CD4-positive, alpha-beta memory T cell (primary cell): Measurements from ENCODE around the gene FLT1. TPM values are rescaled to one million over a fixed set of nuclear protein-coding genes. Genes with fewer than 3 reads are reported as not detected.

Experiments used
- CTCF ChIA-PET: fragments of 350-600 bp; sonication (Branson Sonifier 250); formaldehyde crosslinking; loops from one replicate; lab custom pipeline; 2021; ENCODE audit warnings: inconsistent platforms; ENCODE audit not compliant: partially characterized antibody; lab: Charles Lee
- POLR2A ChIA-PET: fragments of 350-600 bp; sonication (Branson Sonifier 250); formaldehyde crosslinking; loops from one replicate; lab custom pipeline; 2021; ENCODE audit not compliant: partially characterized antibody; lab: Charles Lee
- DNase-seq, 5 donors: peaks; one replicate each; pipeline versions ENCODE4 v3.0.0 to v3.0.0-alpha.2; 2020 to 2022; ENCODE audit warnings: mixed read lengths in 1 of 5
- H3K27ac ChIP-seq: one replicate; pipeline ENCODE4 v1.7.0; 2013; ENCODE audit warnings: low read depth, low read length
- H3K27me3 ChIP-seq: 2 replicates; pipeline ENCODE4 v1.7.0; 2013; ENCODE audit warnings: mild to moderate bottlenecking, low read length, moderate library complexity; ENCODE audit not compliant: insufficient read depth
- H3K36me3 ChIP-seq: 2 replicates; pipeline ENCODE4 v1.7.0; 2013; ENCODE audit warnings: mild to moderate bottlenecking, low read length, moderate library complexity; ENCODE audit not compliant: insufficient read depth
- H3K4me1 ChIP-seq: 2 replicates; pipeline ENCODE4 v1.7.0; 2013; ENCODE audit warnings: mild to moderate bottlenecking, low read length, moderate library complexity; ENCODE audit not compliant: insufficient read depth
- H3K4me3 ChIP-seq, 2 donors: one replicate each; pipeline ENCODE4 v1.7.0; 2013; ENCODE audit warnings: low read length in 2 of 2, mild to moderate bottlenecking in 1 of 2
- H3K9me3 ChIP-seq, 2 donors: one replicate each; pipeline ENCODE4 v1.7.0; 2013; ENCODE audit warnings: low read length in 2 of 2, control low read depth in 1 of 2; ENCODE audit not compliant: control insufficient read depth in 1 of 2
- H3K27ac Mint-ChIP-seq, 7 donors: one replicate each; pipeline ENCODE4 v1.8.0; 2020 to 2021; ENCODE audit warnings: mixed read lengths in 7 of 7, mild to moderate bottlenecking in 6 of 7, inconsistent platforms in 3 of 7, moderate library complexity in 3 of 7
- H3K27me3 Mint-ChIP-seq, 2 donors: one replicate each; pipeline ENCODE4 v1.8.0; 2020 to 2021; ENCODE audit warnings: mixed read lengths in 2 of 2
- H3K36me3 Mint-ChIP-seq, 2 donors: one replicate each; pipeline ENCODE4 v1.8.0; 2020 to 2021; ENCODE audit warnings: mixed read lengths in 2 of 2, inconsistent platforms in 1 of 2, mild to moderate bottlenecking in 1 of 2
- H3K4me1 Mint-ChIP-seq, 4 donors: one replicate each; pipeline ENCODE4 v1.8.0; 2020 to 2021; ENCODE audit warnings: mixed read lengths in 4 of 4, mild to moderate bottlenecking in 1 of 4
- H3K4me3 Mint-ChIP-seq, 8 donors: one replicate each; pipeline ENCODE4 v1.8.0; 2020 to 2021; ENCODE audit warnings: mixed read lengths in 8 of 8, mild to moderate bottlenecking in 7 of 8, moderate library complexity in 6 of 8, inconsistent platforms in 3 of 8
- H3K9me3 Mint-ChIP-seq, 8 donors: one replicate each; pipeline ENCODE4 v1.8.0; 2020 to 2021; ENCODE audit warnings: mixed read lengths in 8 of 8, mild to moderate bottlenecking in 5 of 8, inconsistent platforms in 3 of 8, moderate library complexity in 1 of 8
- intact Hi-C: fragments of 100-400 bp; cut with micrococcal nuclease; formaldehyde crosslinking; loops from one replicate; pipeline ENCODE4 v1.15.1; 2023
- polyA plus RNA-seq, 2 donors: library from polyadenylated mRNA; unstranded; fragments of 300-500 nt; fragmentation: Illumina TruSeq; gene quantifications; one replicate each; pipeline ENCODE4 v1.2.3, GENCODE V29; 2021
- total RNA-seq, 2 experiments: library from RNA; stranded (reverse); gene quantifications; one replicate each; pipeline ENCODE4 v1.2.3, GENCODE V29; 2021

FLT1 gene
- total and polyA plus RNA-seq, 4 experiments from 2014 or later, result 0.15 to 0.26 (median 0.25) TPM; not detected in 1

- H3K27ac Mint-ChIP-seq, result no peak overlapping the region
- H3K4me3 Mint-ChIP-seq, result no peak overlapping the region
- intact Hi-C loops, result no loop called here
- ChIA-PET POLR2A (no interaction called here), CTCF (no interaction called here)
- Histone ChIP-seq H3K36me3 (no peaks in the 10 kb centered on the region), H3K4me3 (no peak overlapping the region), H3K9me3 (no peaks in the 10 kb centered on the region), H3K4me1 (no peaks in the 10 kb centered on the region), H3K27ac (no peak overlapping the region), H3K27me3 (no peaks in the 10 kb centered on the region)
- no peaks in the 10 kb centered on the region for H3K36me3 Mint-ChIP-seq
- no peaks in the 10 kb centered on the region for H3K4me1 Mint-ChIP-seq
- H3K9me3 Mint-ChIP-seq, result peaks cover 0 to 4% (median 0%) of the 10 kb centered on the region in 8 donors
- peaks cover 3 to 5% of the 10 kb centered on the region in 2 donors for H3K27me3 Mint-ChIP-seq
- no peak for DNase-seq
Observed at GRCh38 chr13:28469316-28469715, 25.6 kb downstream of the FLT1 start.

GRCh38 chr13:28468023-28468915 is 26.7 kb downstream of the FLT1 start:
- H3K4me1 Mint-ChIP-seq, result no peaks in the 10 kb centered on the region
- Histone ChIP-seq H3K36me3 (no peaks in the 10 kb centered on the region), H3K27me3 (no peaks in the 10 kb centered on the region), H3K4me3 (no peak overlapping the region), H3K4me1 (no peaks in the 10 kb centered on the region), H3K9me3 (no peaks in the 10 kb centered on the region), H3K27ac (no peak overlapping the region)
- POLR2A ChIA-PET, result no interaction called here
- intact Hi-C loops, result no loop called here
- H3K4me3 Mint-ChIP-seq, result no peak overlapping the region
- peaks cover 0 to 4% (median 0%) of the 10 kb centered on the region in 8 donors for H3K9me3 Mint-ChIP-seq
- peaks cover 3 to 8% of the 10 kb centered on the region in 2 donors for H3K27me3 Mint-ChIP-seq
- no peak overlapping the region for H3K27ac Mint-ChIP-seq
- DNase-seq, result no peak
- CTCF ChIA-PET, result no interaction called here
- no peaks in the 10 kb centered on the region for H3K36me3 Mint-ChIP-seq

- POLR2A ChIA-PET, result no interaction called here
- no peak for DNase-seq
- H3K36me3 ChIP-seq, result no peaks in the 10 kb centered on the region
- no peak overlapping the region for H3K27ac ChIP-seq
- Mint-ChIP-seq H3K36me3 (no peaks in the 10 kb centered on the region), H3K27ac (no peak overlapping the region), H3K4me1 (no peaks in the 10 kb centered on the region), H3K27me3 (peaks cover 3 to 8% of the 10 kb centered on the region in 2 donors), H3K9me3 (peaks cover 0 to 3% (median 0%) of the 10 kb centered on the region in 8 donors), H3K4me3 (no peak overlapping the region)
- intact Hi-C loops, result no loop called here
- H3K4me1 ChIP-seq, result no peaks in the 10 kb centered on the region
- CTCF ChIA-PET, result no interaction called here
- H3K27me3 ChIP-seq, result no peaks in the 10 kb centered on the region
- H3K4me3 ChIP-seq, result no peak overlapping the region
- no peaks in the 10 kb centered on the region for H3K9me3 ChIP-seq
Observed at GRCh38 chr13:28467034-28467433, 27.9 kb downstream of the FLT1 start.

GRCh38 chr13:28466151-28466550 is 28.8 kb downstream of the FLT1 start:
- Mint-ChIP-seq H3K9me3 (no peaks in the 10 kb centered on the region), H3K27ac (no peak overlapping the region), H3K4me1 (no peaks in the 10 kb centered on the region), H3K4me3 (no peak overlapping the region), H3K27me3 (peaks cover 3 to 8% of the 10 kb centered on the region in 2 donors), H3K36me3 (no peaks in the 10 kb centered on the region)
- ChIA-PET POLR2A (no interaction called here), CTCF (no interaction called here)
- Histone ChIP-seq H3K36me3 (no peaks in the 10 kb centered on the region), H3K4me1 (no peaks in the 10 kb centered on the region), H3K27me3 (no peaks in the 10 kb centered on the region), H3K4me3 (no peak overlapping the region), H3K27ac (no peak overlapping the region), H3K9me3 (no peaks in the 10 kb centered on the region)
- no peak for DNase-seq
- intact Hi-C loops, result no loop called here

- Histone ChIP-seq H3K9me3 (no peaks in the 10 kb centered on the region), H3K27ac (no peak overlapping the region), H3K4me1 (no peaks in the 10 kb centered on the region), H3K36me3 (no peaks in the 10 kb centered on the region), H3K27me3 (no peaks in the 10 kb centered on the region), H3K4me3 (no peak overlapping the region)
- no peak for DNase-seq
- Mint-ChIP-seq H3K4me1 (no peaks in the 10 kb centered on the region), H3K27me3 (peaks cover 3 to 8% of the 10 kb centered on the region in 2 donors), H3K9me3 (no peaks in the 10 kb centered on the region), H3K27ac (no peak overlapping the region), H3K36me3 (no peaks in the 10 kb centered on the region), H3K4me3 (no peak overlapping the region)
- ChIA-PET CTCF (no interaction called here), POLR2A (no interaction called here)
- intact Hi-C loops, result no loop called here
Observed at GRCh38 chr13:28464861-28465460, 30.0 kb downstream of the FLT1 start.

GRCh38 chr13:28463481-28463880 is 31.4 kb downstream of the FLT1 start:
- Histone ChIP-seq H3K9me3 (no peaks in the 10 kb centered on the region), H3K27ac (no peak overlapping the region), H3K36me3 (no peaks in the 10 kb centered on the region), H3K4me3 (no peak overlapping the region), H3K27me3 (no peaks in the 10 kb centered on the region), H3K4me1 (no peaks in the 10 kb centered on the region)
- ChIA-PET POLR2A (no interaction called here), CTCF (no interaction called here)
- intact Hi-C loops, result no loop called here
- Mint-ChIP-seq H3K4me1 (no peaks in the 10 kb centered on the region), H3K9me3 (no peaks in the 10 kb centered on the region), H3K27ac (no peak overlapping the region), H3K4me3 (no peak overlapping the region), H3K27me3 (peaks cover 3 to 6% of the 10 kb centered on the region in 2 donors), H3K36me3 (no peaks in the 10 kb centered on the region)
- no peak for DNase-seq

- intact Hi-C loops, result no loop called here
- no peak overlapping the region for H3K27ac Mint-ChIP-seq
- CTCF ChIA-PET, result no interaction called here
Observed at GRCh38 chr13:28459911-28460310, 35.0 kb downstream of the FLT1 start.

More at GRCh38 chr13:28459911-28460310, 35.0 kb downstream of the FLT1 start:
- no peak for DNase-seq
- no peaks in the 10 kb centered on the region for H3K4me1 Mint-ChIP-seq
- H3K27me3 Mint-ChIP-seq, result peaks cover 3 to 11% of the 10 kb centered on the region in 2 donors
- Histone ChIP-seq H3K4me3 (no peak overlapping the region), H3K27ac (no peak overlapping the region), H3K36me3 (no peaks in the 10 kb centered on the region), H3K27me3 (no peaks in the 10 kb centered on the region), H3K4me1 (no peaks in the 10 kb centered on the region), H3K9me3 (no peaks in the 10 kb centered on the region)
- POLR2A ChIA-PET, result no interaction called here
- no peaks in the 10 kb centered on the region for H3K36me3 Mint-ChIP-seq
- no peaks in the 10 kb centered on the region for H3K9me3 Mint-ChIP-seq
- no peak overlapping the region for H3K4me3 Mint-ChIP-seq
